ENCODE results near the gene STARD3. TPM values are rescaled to one million over a fixed set of nuclear protein-coding genes. Genes with fewer than 3 reads are reported as not detected.

The STARD3 gene
- total and polyA plus RNA-seq, 2 experiments from 2014 or later, result 61.6 to 90.3 TPM

DNA sequence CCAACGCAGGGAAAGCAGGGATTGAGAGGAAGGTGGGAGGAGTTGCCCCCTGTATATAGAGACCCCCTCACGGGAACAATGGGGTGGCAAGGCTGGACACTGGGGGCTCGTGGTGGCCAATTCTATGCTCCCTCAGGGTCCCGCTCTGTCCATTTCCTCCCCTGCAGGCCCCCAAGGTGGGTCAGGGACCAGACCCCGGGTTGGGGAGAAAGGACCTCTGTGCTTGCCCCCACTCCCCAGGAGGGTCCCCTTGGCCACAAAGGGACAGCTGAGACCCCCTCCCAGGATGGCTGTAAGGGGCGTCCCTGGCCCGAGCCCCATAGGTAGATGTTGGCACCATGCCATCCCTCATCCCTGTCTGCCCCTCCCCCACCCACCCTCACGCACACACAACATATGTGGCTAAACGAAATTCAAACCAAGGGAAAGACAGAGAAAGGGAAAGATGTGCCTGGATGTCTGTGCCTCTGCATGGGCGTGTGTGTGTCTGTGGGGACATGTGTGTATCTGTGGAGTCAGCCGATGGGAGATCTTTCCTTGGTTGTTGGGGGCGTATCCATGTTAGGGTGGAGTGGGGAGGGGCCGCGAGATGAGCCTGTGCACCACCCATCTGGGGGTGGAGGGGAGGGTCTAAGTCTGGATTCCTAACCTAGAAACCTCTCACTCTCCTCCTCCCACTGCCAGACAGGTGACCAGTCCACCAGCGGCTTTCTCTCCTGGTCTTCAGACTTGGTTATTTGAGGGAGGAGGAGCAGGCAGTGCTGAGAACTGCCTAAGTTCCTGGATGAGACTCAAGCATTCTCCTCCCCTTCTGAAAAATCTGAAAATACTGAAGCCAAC, 28.6 kb upstream of the STARD3 start:
- Histone ChIP-seq H3K36me3 (replicated peaks; ENCODE audit: insufficient read depth, low read depth) (no peaks in the 10 kb centered on the region), H4K20me1 (ENCODE audit: insufficient read depth, poor library complexity, severe bottlenecking) (no peaks in the 10 kb centered on the region), H3K79me2 (no peaks in the 10 kb centered on the region), H3K4me1 (ENCODE audit: insufficient read depth) (peaks cover 12% of the 10 kb centered on the region), H3K27me3 (peaks cover 88% of the 10 kb centered on the region), H3K4me2 (no peak overlapping the region), H3K4me3 (no peak overlapping the region), H2AFZ (no peak overlapping the region), H3K9me3 (ENCODE audit: low read depth) (no peaks in the 10 kb centered on the region), H3K27ac (no peak overlapping the region), H3K9me2 (replicated peaks; ENCODE audit: insufficient read depth) (no peaks in the 10 kb centered on the region)
- no peak for DNase-seq (ENCODE audit: low spot score)
- TF ChIP-seq, protein P1, sequence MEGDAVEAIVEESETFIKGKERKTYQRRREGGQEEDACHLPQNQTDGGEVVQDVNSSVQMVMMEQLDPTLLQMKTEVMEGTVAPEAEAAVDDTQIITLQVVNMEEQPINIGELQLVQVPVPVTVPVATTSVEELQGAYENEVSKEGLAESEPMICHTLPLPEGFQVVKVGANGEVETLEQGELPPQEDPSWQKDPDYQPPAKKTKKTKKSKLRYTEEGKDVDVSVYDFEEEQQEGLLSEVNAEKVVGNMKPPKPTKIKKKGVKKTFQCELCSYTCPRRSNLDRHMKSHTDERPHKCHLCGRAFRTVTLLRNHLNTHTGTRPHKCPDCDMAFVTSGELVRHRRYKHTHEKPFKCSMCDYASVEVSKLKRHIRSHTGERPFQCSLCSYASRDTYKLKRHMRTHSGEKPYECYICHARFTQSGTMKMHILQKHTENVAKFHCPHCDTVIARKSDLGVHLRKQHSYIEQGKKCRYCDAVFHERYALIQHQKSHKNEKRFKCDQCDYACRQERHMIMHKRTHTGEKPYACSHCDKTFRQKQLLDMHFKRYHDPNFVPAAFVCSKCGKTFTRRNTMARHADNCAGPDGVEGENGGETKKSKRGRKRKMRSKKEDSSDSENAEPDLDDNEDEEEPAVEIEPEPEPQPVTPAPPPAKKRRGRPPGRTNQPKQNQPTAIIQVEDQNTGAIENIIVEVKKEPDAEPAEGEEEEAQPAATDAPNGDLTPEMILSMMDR (IDR thresholded peaks at IDR 0.05; ENCODE audit: poor library complexity), result no peak
- TF ChIP-seq EZH2 (IDR thresholded peaks at IDR 0.05; ENCODE audit: borderline replicate concordance), result no peak
- TF ChIP-seq EZH2phosphoT487 (IDR thresholded peaks at IDR 0.05; ENCODE audit: low read depth, severe bottlenecking, unreplicated experiment), result no peak
- WGBS (ENCODE audit: low lambda C conversion rate, missing lambda C conversion rate), result 19% methylated on average over 11 of the region's 15 CpGs

DNA sequence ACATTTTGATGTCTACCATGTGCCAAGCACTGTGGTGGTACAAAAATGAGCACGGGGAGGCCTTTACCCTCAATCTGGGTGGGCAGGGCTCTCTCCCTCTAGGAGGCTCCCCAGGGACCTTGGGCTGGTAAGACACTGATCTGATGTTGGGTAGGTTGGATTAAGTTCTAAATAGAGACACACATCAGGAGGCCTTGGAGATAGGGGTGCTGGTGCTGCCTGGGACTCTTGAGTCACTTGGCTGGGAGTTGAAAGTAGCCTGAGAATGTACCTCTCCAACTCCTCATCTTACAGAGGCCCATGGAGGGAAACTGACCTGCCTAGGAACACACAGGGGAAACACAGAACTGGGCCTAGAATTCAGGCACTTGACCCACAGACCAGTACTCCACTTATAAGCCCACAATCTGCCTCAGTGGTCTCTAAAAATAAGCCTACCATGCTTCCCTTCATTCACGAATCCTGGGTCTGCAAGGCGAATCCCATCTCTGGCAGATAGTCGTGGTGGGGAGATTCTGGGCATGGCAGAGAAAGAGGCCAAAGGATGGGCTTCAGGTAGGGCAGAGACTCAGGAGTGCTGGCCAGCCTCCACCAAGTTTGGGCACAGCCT, 27.4 kb upstream of the STARD3 start:
- Histone ChIP-seq H3K4me1 (ENCODE audit: insufficient read depth) (peaks cover 12% of the 10 kb centered on the region), H3K36me3 (replicated peaks; ENCODE audit: insufficient read depth, low read depth) (no peaks in the 10 kb centered on the region), H3K4me3 (no peak overlapping the region), H3K27me3 (peaks cover 79% of the 10 kb centered on the region), H3K4me2 (no peak overlapping the region), H2AFZ (no peak overlapping the region), H3K9me2 (replicated peaks; ENCODE audit: insufficient read depth) (no peaks in the 10 kb centered on the region), H3K27ac (no peak overlapping the region), H4K20me1 (ENCODE audit: insufficient read depth, poor library complexity, severe bottlenecking) (no peaks in the 10 kb centered on the region), H3K9me3 (ENCODE audit: low read depth) (no peaks in the 10 kb centered on the region), H3K79me2 (no peaks in the 10 kb centered on the region)
- TF ChIP-seq, protein P1 (IDR thresholded peaks at IDR 0.05; ENCODE audit: poor library complexity), result no peak
- TF ChIP-seq EZH2phosphoT487 (IDR thresholded peaks at IDR 0.05; ENCODE audit: low read depth, severe bottlenecking, unreplicated experiment), result no peak
- no peak for TF ChIP-seq EZH2 (IDR thresholded peaks at IDR 0.05; ENCODE audit: borderline replicate concordance)
- DNase-seq (ENCODE audit: low spot score), result no peak
- WGBS (ENCODE audit: low lambda C conversion rate, missing lambda C conversion rate), result 86% methylated on average over 4 of the region's 4 CpGs

DNA sequence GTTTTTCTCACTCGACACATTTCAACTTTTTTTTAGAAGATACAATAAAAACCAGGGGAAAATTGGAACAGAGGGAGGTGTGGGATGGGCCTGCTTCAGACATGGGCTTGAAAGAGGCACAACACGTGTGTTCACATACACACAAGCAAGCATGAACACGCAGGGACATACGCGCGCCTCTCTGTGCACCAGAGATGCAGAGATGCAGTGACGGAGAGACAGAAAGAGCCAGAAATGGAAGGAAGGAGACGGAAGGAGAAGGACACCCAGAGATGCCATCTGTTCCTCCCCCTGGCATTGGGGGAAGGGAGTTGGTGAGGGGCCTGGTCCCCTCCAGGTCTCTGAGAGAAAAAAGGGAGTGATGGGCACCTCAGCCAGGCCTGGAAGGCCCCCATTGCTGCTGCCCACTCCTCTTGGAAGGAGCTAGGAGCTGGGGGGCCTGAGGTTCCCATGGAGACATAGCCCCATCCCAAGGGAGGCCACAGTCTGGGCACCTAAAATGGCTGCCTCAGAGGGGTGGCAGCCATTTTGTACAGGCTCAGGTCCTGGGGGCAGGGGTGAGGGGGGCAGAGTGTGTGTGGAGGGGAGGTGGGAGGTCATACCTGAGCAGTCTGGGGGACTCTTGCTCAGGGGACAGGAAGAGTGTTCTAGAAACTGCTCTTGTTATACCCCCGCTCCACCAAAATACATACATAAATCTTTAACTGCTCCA, 25.4 kb upstream of the STARD3 start:
- no peak for DNase-seq (ENCODE audit: low spot score)
- Histone ChIP-seq H3K79me2 (no peaks in the 10 kb centered on the region), H3K27me3 (peaks cover 79% of the 10 kb centered on the region), H3K4me1 (ENCODE audit: insufficient read depth) (peaks cover 5% of the 10 kb centered on the region), H3K4me3 (no peak overlapping the region), H3K27ac (no peak overlapping the region), H3K4me2 (no peak overlapping the region), H3K36me3 (replicated peaks; ENCODE audit: insufficient read depth, low read depth) (no peaks in the 10 kb centered on the region), H2AFZ (no peak overlapping the region), H3K9me3 (ENCODE audit: low read depth) (no peaks in the 10 kb centered on the region), H4K20me1 (ENCODE audit: insufficient read depth, poor library complexity, severe bottlenecking) (no peaks in the 10 kb centered on the region), H3K9me2 (replicated peaks; ENCODE audit: insufficient read depth) (no peaks in the 10 kb centered on the region)
- 92% methylated on average over 9 of the region's 9 CpGs for WGBS (ENCODE audit: low lambda C conversion rate, missing lambda C conversion rate)
- TF ChIP-seq, protein P1 (IDR thresholded peaks at IDR 0.05; ENCODE audit: poor library complexity), result no peak
- TF ChIP-seq EZH2 (IDR thresholded peaks at IDR 0.05; ENCODE audit: borderline replicate concordance), result no peak
- TF ChIP-seq EZH2phosphoT487 (IDR thresholded peaks at IDR 0.05; ENCODE audit: low read depth, severe bottlenecking, unreplicated experiment), result no peak

Measured in hepatocyte (in vitro differentiated cells).